ENCODE results near the gene TAF1C.
"Not testable (repeated sequence)": the region's sequence is repeated elsewhere in the genome, so short reads cannot be mapped to it uniquely, and the experiment has no call there.

Gene TAF1C

GRCh38 chr16:84207251-84207650, 20.4 kb upstream of the TAF1C start:
- no peak for DNase-seq

- no peak for DNase-seq
Observed at GRCh38 chr16:84205976-84206691, 19.3 kb upstream of the TAF1C start.

GRCh38 chr16:84205123-84205522, 18.3 kb upstream of the TAF1C start:
- not testable (repeated sequence) for DNase-seq

- not testable (repeated sequence) for DNase-seq
Observed at GRCh38 chr16:84204551-84204950, 17.7 kb upstream of the TAF1C start.

- DNase-seq: no peak
Observed at GRCh38 chr16:84199861-84200260, 13.0 kb upstream of the TAF1C start.

- no peak for DNase-seq
Observed at GRCh38 chr16:84199097-84199496, 12.2 kb upstream of the TAF1C start.

GRCh38 chr16:84198401-84198800, 11.5 kb upstream of the TAF1C start:
- no peak for DNase-seq

GRCh38 chr16:84197466-84198128, 10.7 kb upstream of the TAF1C start:
- no peak for DNase-seq

- DNase-seq: no peak
Observed at GRCh38 chr16:84196727-84197394, 10.0 kb upstream of the TAF1C start.

GRCh38 chr16:84196101-84196500, 9.2 kb upstream of the TAF1C start:
- no peak for DNase-seq

- DNase-seq: no peak
Observed at GRCh38 chr16:84195201-84196093, 8.6 kb upstream of the TAF1C start.

- DNase-seq: peak; percentile 49
Observed at GRCh38 chr16:84194470-84195200, 7.8 kb upstream of the TAF1C start.

GRCh38 chr16:84194018-84194417, 7.2 kb upstream of the TAF1C start:
- DNase-seq: no peak

GRCh38 chr16:84193480-84193879, 6.6 kb upstream of the TAF1C start:
- no peak for DNase-seq

GRCh38 chr16:84191466-84191865, 4.6 kb upstream of the TAF1C start:
- no peak for DNase-seq

- DNase-seq: no peak
Observed at GRCh38 chr16:84190731-84191388, 4.0 kb upstream of the TAF1C start, which contains the start of gene ADAD2. Gene ADAD2, plus strand, starts transcription at chr16:84191157. Its CDS starts 74 bp downstream, at chr16:84191231.

- no peak for DNase-seq
Observed at GRCh38 chr16:84184775-84185174, 2.1 kb downstream of the TAF1C start.

- DNase-seq: no peak
Observed at GRCh38 chr16:84183911-84184591, 2.8 kb downstream of the TAF1C start.

GRCh38 chr16:84183572-84183875, 3.3 kb downstream of the TAF1C start:
- no peak for DNase-seq

GRCh38 chr16:84182680-84183571, 3.9 kb downstream of the TAF1C start:
- no peak for DNase-seq
